GM04504 (cell line): ENCODE results near the gene ENTREP1.
"Not testable (repeated sequence)": the region's sequence is repeated elsewhere in the genome, so short reads cannot be mapped to it uniquely, and the experiment has no call there.

ENCODE experiments used
- DNase-seq: peaks from one replicate; pipeline ENCODE4 v3.0.0-alpha.2; 2012; ENCODE audit warnings: low read depth

Gene ENTREP1

GRCh38 chr9:69371001-69371400 is 46.0 kb downstream of the ENTREP1 start:
- DNase-seq = no peak

- peak; percentile 66 for DNase-seq
Observed at GRCh38 chr9:69376651-69377050, 51.6 kb downstream of the ENTREP1 start.

GRCh38 chr9:69377291-69377690 is 52.3 kb downstream of the ENTREP1 start:
- no peak for DNase-seq

- DNase-seq = no peak
Observed at GRCh38 chr9:69377981-69378380, 53.0 kb downstream of the ENTREP1 start.

DNA sequence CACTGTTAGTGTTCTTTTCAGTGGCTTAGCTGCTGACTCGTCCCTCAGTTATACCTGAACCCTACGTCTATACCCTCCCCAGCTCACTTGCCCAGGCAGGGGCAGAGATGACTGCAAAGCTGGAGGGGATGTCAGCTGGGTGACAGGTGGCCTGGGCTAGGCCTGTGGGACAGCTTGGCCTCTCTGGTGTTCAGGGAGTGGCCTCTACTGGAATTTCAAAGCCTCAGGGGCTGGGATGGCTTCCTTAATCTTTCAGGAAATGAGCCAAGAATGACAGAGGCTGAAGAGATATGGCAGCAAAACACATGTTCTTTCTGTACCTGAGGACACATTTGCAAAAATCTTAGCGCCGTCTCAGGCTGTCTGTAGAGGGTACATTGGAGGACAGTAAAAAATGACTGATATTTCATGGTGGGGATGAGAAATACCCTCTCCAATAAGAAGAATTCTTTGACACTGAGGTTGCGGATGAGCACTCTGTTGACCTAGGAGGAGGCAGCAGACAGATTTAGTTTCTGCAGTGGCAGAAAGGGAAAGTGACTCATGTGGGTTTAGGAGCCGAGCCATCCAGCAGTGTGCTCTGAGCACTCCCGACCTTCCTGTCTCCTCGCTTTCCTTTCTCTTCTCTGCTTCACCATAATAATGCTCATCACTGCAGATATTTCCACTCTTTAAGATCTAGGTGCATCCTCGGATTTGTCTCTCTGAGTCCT is 54.4 kb downstream of the ENTREP1 start:
- no peak for DNase-seq

DNA sequence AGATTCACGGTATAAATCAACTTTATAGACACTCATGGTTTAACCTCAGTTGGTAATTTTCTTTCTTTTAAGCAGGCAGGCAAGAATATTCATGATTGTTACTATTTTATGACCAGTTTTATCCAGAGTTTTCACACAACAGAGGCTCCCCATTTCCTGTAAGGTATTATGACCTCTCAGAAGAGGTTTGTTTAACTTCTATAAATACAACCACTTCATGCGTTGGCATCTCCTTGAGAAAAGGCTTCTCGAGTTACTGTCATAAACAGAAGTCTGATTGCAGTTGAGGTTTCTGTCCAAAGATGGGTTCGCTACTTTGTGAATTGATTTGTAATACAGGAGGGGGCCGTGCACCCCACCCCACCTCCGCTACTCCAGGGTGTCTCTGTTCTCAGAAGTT is 55.3 kb downstream of the ENTREP1 start:
- DNase-seq = no peak

DNA sequence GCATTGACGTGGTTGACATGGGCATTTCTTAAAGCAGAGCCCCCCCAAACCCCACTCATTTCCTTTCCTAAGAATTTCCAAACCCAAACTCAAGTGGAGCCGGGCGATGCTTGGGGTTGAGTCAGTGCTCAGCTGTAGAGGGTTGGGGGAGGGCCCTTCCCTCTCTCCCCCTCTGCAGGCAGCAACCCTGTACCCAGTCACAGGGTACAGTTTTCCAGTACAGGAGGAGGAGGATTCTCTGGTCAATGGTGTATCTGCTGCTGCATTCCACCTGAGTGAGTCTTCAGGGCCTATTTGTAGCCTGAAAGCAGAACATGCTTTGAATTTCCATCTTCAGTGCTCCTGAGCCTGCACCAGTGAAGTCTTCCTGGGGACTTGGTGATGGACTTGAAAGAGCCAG is 55.8 kb downstream of the ENTREP1 start:
- DNase-seq = no peak

DNA sequence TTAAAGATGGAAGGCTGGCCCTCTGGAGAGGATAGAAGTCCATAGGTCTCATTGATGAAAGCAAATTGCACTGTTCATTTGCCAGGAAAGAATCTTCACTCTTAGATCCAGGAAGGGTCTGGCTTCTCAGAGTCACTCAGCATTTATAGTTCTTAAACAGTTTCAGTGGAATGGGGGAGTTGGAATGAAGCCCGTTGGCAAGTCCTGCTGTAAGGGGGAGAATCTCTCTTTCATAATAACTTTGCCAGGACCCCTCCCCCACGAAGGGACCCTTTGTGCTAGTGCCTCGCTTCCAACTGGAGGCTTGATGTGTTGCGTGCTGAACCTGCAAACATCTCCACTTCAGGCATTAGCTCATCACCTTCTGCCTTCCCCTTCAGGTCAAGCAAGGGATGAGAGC is 57.1 kb downstream of the ENTREP1 start:
- no peak for DNase-seq

- DNase-seq = no peak
Observed at GRCh38 chr9:69385581-69386033, 60.6 kb downstream of the ENTREP1 start.

GRCh38 chr9:69386651-69387050 is 61.6 kb downstream of the ENTREP1 start:
- no peak for DNase-seq

DNA sequence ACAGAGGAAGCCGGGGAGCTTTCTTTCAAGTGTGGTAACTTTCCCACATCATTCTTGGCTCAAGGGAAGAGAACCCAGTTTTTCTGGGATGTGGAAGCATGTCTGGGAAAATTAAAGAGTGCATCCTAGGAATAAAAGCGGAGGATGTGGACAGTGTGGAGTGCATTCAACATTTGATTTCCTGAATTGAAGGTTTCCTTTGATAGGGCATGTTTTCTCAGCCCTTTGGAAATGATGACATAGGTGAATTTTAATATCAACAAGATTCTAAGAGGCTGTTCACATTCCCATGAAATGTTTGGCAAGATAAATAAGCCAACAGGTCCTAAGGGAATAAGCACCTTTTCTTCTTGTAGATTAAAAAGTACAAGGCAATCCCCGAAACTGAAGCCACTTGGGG is 63.6 kb downstream of the ENTREP1 start:
- no peak for DNase-seq

DNA sequence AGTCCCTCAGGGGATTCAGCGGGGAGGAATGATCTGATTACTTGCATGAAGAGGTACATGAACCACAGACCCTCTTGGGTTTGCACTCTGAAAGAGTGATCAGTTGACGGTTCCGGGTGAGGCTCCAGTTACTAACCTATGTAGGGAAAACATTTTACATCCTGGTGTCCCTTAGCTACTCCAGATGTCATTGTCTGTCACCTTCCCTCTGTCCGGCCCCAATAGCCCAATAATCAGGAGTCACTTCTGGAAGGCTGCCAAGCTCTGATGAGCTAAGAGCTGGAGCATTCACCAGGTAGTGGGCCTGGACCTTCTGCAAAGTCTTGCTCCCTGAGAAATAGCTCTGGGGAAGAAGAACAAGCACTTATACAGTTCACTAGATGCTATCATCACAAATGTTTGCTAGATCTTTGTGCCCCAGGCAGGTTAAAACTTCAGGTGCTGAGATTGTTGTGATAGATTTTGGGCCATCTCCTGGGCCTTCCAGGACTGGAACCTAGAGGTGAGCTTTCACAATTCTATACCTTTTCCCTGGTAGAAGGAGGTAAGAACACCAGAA is 64.5 kb downstream of the ENTREP1 start:
- DNase-seq = no peak

DNA sequence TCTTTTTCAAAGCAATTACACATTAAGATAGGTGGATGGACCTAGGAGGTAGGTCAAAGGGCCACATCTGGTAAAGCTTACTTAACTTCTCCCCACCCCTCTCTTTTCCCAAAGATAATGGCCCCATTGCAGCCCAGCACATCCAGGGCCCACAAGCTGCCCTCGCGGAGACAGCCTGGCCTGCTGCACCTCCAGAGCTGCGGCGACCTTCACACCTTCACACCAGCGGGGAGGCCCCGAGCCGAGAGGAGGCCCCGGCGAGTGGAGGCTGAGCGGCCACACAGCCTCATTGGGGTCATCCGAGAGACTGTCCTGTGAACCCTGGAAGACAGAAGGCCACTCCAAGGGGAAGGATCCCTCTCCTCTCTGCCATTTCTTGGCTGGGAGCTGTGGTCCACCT is 66.5 kb downstream of the ENTREP1 start:
- DNase-seq = no peak

GRCh38 chr9:69391946-69392345 is 66.9 kb downstream of the ENTREP1 start:
- DNase-seq = no peak

- DNase-seq = no peak
Observed at GRCh38 chr9:69392826-69393225, 67.8 kb downstream of the ENTREP1 start.

DNA sequence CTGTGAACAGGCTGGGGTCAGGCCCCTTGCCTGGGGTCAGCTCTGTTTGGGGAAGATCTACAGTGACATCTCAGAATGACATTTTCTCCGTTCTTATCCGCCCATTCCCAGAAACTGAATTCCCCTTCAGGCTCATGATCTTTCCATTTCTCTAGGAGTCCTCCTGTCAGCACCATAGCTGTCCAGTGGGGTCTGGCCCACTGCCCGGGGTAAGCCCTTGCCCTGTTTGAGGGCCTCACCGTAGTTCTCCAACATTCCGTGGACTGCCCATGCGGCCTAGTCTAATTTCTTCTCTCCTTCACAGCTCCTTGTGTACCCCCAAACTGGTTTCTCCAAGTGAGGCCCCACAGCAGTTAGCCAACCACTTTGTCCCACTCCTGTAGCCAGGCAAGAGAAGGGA is 68.4 kb downstream of the ENTREP1 start:
- DNase-seq = no peak

- DNase-seq = no peak
Observed at GRCh38 chr9:69395718-69396117, 70.7 kb downstream of the ENTREP1 start.

DNA sequence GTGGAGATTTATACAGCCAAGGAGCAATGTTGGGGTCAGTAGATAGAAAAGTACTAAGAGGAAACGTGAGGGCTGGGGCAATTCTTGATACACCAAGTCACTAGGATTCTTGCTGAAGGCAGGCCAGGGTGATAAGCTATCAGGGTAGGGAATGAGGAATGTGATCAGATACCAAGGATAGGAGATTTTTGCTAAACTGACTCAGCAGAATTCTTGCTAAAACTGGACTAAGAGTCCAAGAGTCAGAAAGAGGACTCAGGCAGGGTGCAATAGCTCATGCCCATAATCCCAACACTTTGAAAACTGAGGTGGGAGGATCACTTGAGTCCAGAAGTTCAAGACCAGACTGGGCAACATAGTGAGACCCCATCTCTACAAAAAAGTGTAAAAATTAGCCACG is 71.7 kb downstream of the ENTREP1 start:
- no peak for DNase-seq

DNA sequence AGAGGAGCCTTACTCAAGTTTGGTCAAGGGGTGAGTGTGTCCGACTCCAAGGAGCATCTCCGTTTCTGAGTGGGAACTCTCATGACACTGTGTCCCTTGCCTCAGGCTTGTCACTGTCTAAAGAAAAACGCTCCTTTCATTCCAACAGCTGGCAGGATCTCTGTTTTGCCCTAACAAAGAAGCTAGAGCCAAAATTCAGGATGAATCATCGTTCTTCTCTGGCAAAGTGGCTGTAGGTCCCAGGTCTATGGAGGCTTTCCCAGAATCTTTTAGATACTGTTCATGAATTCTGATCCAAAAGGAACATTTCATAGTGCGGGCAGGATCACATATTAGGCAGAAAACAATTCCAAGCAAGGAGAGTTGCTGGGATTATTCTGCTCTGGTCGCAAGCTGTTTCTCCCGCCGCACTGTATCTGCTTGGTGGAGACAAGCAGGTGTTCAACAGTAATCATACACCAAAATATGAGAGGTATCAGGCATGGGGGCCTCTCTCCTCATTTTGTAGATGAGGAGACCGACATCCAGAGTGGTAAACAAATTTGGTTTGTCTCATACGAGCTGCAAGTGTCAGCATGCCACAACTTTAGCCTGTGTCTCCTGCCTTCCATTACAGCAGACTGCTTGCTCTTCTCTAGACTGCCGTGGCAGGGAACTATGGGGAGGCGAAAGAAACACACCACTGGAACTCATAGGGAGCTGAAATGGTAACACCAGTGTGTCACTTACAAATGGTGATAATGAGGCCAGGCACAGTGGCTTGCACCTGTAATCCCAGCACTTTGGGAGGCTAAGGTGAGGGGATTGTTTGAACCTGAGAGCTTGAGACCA is 72.6 kb downstream of the ENTREP1 start:
- no peak for DNase-seq

DNA sequence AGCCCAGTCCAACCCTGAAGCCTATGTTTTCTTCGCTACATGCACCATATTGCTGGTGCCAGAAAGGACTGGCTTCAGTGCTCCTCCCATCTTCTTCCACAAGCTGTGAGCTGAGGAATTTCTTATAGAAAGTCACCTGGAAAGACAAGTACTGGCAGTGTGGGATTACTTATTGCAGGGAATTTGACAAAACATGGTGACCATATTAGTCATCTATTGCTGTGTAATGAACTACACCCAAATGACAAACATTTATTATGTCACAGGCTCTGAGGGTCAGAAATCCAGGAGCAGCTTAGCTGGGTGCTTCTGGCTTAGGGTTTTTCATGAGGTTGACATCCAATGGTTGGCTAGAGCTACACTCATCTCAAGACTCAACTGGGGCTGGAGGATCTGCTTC is 75.5 kb downstream of the ENTREP1 start:
- DNase-seq = no peak

DNA sequence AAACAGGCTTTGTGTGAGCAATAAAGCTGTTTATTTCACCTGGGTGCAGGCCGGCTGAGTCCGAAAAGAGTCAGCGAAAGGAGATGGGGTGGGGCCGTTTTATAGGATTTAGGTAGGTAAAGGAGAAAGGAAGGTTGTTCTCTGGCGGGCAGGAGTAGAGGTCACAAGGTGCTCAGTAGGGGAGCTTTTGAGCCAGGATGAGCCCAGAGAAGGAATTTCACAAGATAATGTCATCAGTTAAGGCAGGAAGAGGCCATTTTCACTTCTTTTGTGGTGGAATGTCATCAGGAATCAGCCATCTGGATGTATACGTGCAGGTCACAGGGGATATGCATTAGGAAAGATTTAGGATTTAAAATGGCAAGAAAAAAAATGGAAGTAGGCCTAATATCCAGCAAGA is 84.9 kb downstream of the ENTREP1 start:
- DNase-seq = not testable (repeated sequence)

DNA sequence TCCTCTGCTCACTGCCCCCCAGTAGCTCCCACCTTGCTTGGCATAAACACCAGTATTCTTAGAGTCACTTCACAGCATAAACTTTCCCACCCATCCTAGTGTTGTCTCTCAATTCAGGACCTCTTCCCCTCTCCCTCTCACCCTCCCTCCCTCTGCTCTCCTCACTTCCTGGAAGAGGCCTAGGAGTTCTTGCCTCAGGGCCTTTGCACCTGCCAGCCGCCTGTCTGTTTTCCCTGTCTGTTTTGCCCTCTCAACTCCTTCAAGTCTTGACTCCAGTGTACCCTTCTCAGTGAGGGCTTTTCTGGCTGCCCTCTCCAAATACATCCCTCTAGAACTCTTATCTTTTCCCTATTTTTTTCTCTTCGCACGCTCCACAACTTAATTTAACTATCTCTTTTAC is 86.2 kb downstream of the ENTREP1 start:
- DNase-seq = no peak
